ENCODE data around the gene NDRG4.

Gene NDRG4

DNA sequence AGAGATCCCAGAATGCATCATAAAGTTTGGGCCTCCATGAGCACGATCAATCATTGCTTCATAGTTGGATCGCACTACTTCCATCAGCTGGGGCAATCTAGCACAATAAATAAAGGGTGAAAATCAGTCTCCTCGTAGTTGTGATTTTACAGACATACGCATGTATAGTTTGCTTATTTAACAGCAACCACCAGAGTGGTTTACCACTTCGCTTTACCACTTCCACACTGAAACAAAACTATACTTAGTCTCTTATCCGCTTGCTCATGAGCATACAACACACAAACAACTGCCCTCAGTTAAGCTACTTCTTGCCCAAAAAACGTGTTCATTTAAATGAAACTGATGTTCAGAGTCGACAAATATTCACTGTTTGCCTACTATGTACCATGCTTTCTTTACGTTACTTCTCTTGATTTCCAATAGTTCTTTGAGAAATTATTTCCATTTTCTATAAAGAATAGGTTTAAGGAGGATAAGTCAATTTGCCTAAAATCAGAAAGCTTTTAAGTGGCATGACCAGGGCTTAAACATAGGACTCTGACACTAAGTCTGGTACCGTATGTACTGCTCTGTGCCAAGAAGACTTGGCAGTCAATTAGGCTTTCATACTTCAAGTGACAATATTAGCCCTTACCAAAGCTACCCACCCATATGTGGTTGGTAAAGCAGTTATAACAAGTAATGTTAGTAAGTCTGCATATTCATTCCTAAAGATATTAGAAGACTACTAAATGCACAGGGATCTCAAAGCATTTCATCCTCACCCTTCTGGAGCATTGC is 37.4 kb downstream of the NDRG4 start:
- DNase-seq (ENCODE audit: insufficient read length, low spot score): no peak
- TF ChIP-seq, protein P1, sequence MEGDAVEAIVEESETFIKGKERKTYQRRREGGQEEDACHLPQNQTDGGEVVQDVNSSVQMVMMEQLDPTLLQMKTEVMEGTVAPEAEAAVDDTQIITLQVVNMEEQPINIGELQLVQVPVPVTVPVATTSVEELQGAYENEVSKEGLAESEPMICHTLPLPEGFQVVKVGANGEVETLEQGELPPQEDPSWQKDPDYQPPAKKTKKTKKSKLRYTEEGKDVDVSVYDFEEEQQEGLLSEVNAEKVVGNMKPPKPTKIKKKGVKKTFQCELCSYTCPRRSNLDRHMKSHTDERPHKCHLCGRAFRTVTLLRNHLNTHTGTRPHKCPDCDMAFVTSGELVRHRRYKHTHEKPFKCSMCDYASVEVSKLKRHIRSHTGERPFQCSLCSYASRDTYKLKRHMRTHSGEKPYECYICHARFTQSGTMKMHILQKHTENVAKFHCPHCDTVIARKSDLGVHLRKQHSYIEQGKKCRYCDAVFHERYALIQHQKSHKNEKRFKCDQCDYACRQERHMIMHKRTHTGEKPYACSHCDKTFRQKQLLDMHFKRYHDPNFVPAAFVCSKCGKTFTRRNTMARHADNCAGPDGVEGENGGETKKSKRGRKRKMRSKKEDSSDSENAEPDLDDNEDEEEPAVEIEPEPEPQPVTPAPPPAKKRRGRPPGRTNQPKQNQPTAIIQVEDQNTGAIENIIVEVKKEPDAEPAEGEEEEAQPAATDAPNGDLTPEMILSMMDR (IDR thresholded peaks at IDR 0.05; ENCODE audit: insufficient read depth, missing control alignments): no peak
- no peak for FAIRE-seq

DNA sequence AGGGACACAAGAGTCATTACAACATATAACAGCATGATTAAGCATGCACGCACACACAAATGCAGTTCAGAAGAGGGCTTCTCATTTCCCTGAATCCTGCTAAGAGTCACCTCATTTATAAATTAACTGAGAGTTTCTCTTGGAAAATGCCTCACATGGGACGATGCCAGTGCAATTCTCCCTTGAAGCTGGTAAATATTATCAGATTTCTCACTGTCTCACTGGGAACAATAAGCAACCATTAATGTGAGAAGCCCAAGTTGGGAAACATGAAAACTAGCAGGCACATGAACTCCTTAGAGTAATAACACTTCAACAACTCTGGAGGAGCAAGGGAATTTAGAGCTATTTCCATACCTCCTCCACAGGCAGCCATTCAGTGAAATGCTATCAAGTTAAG is 41.8 kb downstream of the NDRG4 start:
- no peak for FAIRE-seq

DNA sequence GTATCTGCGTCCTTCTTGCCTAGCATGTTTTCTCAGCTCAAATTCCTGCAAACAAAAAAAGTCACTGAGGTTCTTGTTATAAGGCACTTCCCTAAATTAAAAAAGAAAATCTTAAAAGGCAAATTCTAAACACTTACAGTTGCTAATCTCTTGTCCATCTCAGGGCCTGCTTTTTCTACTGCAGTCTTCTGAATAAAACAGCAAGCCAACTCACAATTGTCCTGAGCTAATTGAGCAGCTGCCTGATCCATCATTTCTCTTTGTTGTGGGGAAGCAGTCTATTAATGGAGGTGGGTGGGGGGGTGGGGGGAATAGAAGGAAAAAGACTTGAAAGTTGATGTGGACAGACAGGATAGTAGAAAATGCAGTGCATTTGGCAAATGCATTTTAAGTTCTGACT is 42.3 kb downstream of the NDRG4 start:
- FAIRE-seq (no peak), DNase-seq (ENCODE audit: insufficient read length, low spot score) (no peak)
- TF ChIP-seq, protein P1 (IDR thresholded peaks at IDR 0.05; ENCODE audit: insufficient read depth, missing control alignments): no peak

More for the DNA sequence above, 41.8 kb downstream of the NDRG4 start:
- TF ChIP-seq, protein P1 (IDR thresholded peaks at IDR 0.05; ENCODE audit: insufficient read depth, missing control alignments): no peak
- no peak for DNase-seq (ENCODE audit: insufficient read length, low spot score)

DNA sequence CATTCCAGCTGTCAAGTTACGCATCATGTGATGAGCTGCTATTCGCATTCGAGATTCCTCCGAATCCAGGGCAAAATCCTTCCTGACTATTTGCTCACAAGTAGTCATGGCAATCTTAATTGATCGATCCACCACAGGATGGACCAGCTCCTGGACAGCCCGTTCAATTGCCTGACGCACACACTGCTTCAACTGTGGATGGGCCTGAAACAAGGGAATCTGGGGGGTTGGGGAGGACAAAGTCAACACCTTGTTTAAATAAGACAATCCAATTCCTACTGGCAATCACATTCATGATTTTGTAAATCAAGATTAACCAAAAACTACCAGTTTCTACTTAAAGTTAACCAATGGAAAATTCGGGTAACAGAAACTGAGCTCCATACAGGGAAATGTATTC is 43.7 kb downstream of the NDRG4 start:
- TF ChIP-seq, protein P1 (IDR thresholded peaks at IDR 0.05; ENCODE audit: insufficient read depth, missing control alignments): no peak
- no peak for FAIRE-seq
- DNase-seq (ENCODE audit: insufficient read length, low spot score): no peak

DNA sequence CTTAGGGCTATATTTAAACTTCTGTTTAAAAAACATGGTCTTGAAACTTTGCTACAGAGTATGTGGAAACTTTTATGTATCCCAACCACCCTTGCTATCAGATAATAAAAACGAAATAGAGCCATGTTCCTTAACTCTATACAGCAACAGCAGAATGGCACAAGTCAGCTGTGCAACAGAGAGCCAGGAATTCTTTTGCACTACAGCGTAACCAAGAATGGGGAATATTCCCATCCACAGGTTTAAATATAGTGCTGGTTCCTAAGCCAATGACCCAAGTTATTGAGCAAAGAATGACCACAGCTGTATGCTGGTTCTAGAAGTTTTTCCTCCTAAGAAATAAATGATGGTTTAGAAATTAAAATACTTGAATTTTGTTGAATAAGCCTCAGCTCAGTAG is 48.4 kb downstream of the NDRG4 start:
- TF ChIP-seq, protein P1 (IDR thresholded peaks at IDR 0.05; ENCODE audit: insufficient read depth, missing control alignments): no peak
- DNase-seq (ENCODE audit: insufficient read length, low spot score): no peak
- FAIRE-seq: no peak

DNA sequence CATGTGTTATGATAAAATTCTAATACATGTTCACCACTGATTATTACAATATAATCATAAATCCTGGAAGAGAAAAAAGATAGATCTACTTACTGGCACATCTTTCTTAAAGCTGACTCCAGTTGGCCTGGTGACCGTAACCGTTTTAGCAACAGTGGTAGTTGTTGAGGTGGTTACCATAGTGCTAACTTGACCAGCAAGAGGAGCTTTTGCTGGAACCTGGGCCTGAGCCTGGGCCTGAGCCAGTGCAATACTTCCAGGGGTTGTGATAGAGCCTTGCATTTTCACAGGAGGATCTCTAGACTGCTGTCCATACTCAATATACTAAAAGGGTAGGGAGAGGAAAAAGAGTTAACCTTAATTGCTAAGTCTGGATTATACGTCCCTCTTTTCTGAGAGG is 51.6 kb downstream of the NDRG4 start:
- no peak for FAIRE-seq
- TF ChIP-seq, protein P1 (IDR thresholded peaks at IDR 0.05; ENCODE audit: insufficient read depth, missing control alignments): no peak
- no peak for DNase-seq (ENCODE audit: insufficient read length, low spot score)

DNA sequence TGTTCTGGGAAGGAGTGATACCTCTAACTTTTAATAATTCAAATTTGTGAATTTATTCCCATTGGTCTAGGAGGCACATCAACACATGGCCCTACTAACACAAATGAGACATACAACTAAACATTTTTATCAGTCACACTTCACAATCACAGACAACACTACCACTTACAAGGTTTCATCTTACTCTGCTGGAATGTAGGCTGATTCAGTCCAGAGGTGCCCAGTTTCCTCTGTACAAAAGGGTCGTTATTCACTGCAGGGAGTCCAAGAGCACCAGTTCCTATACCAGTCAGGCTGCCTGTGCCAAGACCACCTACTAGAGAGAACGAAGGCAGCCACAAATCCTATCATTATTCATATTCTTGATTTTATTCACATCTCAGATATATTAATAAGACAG is 56.7 kb downstream of the NDRG4 start:
- DNase-seq (ENCODE audit: insufficient read length, low spot score) (no peak), FAIRE-seq (no peak)
- TF ChIP-seq, protein P1 (IDR thresholded peaks at IDR 0.05; ENCODE audit: insufficient read depth, missing control alignments): no peak
